Endothelial cell of umbilical vein (primary cell): ENCODE data around the gene ZNF598. TPM values are rescaled to one million over a fixed set of nuclear protein-coding genes. Genes with fewer than 3 reads are reported as not detected.

Experiments used
- BruUV-seq: library from RNA; stranded (reverse); fragments of 400-500 nt; replicated peaks from 2 replicates; lab custom pipeline; 2021; lab: Mats Ljungman, UMichigan
- CTCF ChIA-PET: fragments of 300-600, 350-600 bp; sonication (Branson Sonifier 250); formaldehyde crosslinking; loops from one replicate; lab custom pipeline; 2021; ENCODE audit warnings: antibody characterized with exemption, inconsistent platforms; lab: Charles Lee
- POLR2A ChIA-PET: fragments of 300-600, 350-600 bp; sonication (Branson Sonifier 250); formaldehyde crosslinking; loops from one replicate; lab custom pipeline; 2021; ENCODE audit warnings: antibody characterized with exemption, inconsistent platforms; lab: Charles Lee
- DNase-seq: peaks from one replicate; pipeline ENCODE4 v3.0.0-alpha.2; 2011; ENCODE audit warnings: low read depth, low spot score
- FAIRE-seq: peaks from 2 replicates; lab custom pipeline; 2011; peaks lifted over from hg19 to GRCh38; lab: Jason Lieb, UNC
- H2AFZ ChIP-seq: 2 replicates; pipeline ENCODE4 v1.6.0; 2012; ENCODE audit warnings: low read depth, low read length, control low read depth, inconsistent platforms
- H3K27ac ChIP-seq: 2 replicates; pipeline ENCODE4 v1.5.1; 2011; ENCODE audit warnings: low read depth, mild to moderate bottlenecking, control low read depth, low read length, moderate library complexity; ENCODE audit not compliant: insufficient read depth
- H3K27me3 ChIP-seq, 2 experiments: 2 replicates each; pipeline versions ENCODE4 v1.6.0 to v1.6.1; 2011; ENCODE audit warnings: low read length in 2 of 2, mixed read lengths in 1 of 2; ENCODE audit not compliant: control insufficient read depth in 2 of 2, insufficient read depth in 2 of 2
- H3K36me3 ChIP-seq, 2 experiments: 2 replicates in 1 of 2; 3 replicates in 1 of 2; pipeline ENCODE4 v1.5.1; 2011; ENCODE audit warnings: low read length in 2 of 2, mild to moderate bottlenecking in 1 of 2, moderate library complexity in 1 of 2; ENCODE audit not compliant: control insufficient read depth in 2 of 2, insufficient read depth in 2 of 2; ENCODE audit errors: extremely low read depth in 1 of 2
- H3K4me1 ChIP-seq: 3 replicates; pipeline ENCODE4 v1.5.1; 2011; ENCODE audit warnings: mild to moderate bottlenecking, low read length; ENCODE audit not compliant: control insufficient read depth, insufficient read depth; ENCODE audit errors: extremely low read depth
- H3K4me2 ChIP-seq: 2 replicates; pipeline ENCODE4 v1.6.1; 2011; ENCODE audit warnings: low read length, control low read depth, mixed read lengths; ENCODE audit not compliant: insufficient read depth
- H3K4me3 ChIP-seq, 3 experiments: fragments of 200-600 bp in 1 of 3; sonication (generic), shearing (Covaris generic) in 1 of 3; replicated peaks in 1 of 3; 2 replicates each; pipeline ENCODE4 v1.5.1; 2011 to 2016; ENCODE audit warnings: control low read depth in 3 of 3, low read length in 3 of 3, mild to moderate bottlenecking in 2 of 3, inconsistent platforms in 1 of 3, low read depth in 1 of 3, moderate library complexity in 1 of 3; ENCODE audit not compliant: insufficient read depth in 1 of 3
- H3K79me2 ChIP-seq: 2 replicates; pipeline ENCODE4 v1.6.0; 2012; ENCODE audit warnings: low read length, inconsistent platforms; ENCODE audit not compliant: control insufficient read depth, insufficient read depth
- H3K9ac ChIP-seq: replicated peaks from 2 replicates; pipeline ENCODE3; 2011; ENCODE audit warnings: low read length, control low read depth; ENCODE audit not compliant: insufficient read depth; ENCODE audit errors: extremely low read depth
- H3K9me1 ChIP-seq: replicated peaks from 3 replicates; pipeline ENCODE4 v1.6.0; 2011; ENCODE audit warnings: mild to moderate bottlenecking, low read length; ENCODE audit not compliant: control insufficient read depth, insufficient read depth; ENCODE audit errors: extremely low read depth
- H3K9me3 ChIP-seq: replicated peaks from 2 replicates; pipeline ENCODE4 v1.5.1; 2012; ENCODE audit warnings: low read length, inconsistent platforms; ENCODE audit not compliant: control insufficient read depth, insufficient read depth
- H4K20me1 ChIP-seq: replicated peaks from 2 replicates; pipeline ENCODE3; 2011; ENCODE audit warnings: mild to moderate bottlenecking, low read length; ENCODE audit not compliant: control insufficient read depth, insufficient read depth; ENCODE audit errors: extremely low read depth
- CTCF ChIP-seq, 2 donors: IDR thresholded peaks; 1 replicate in 1 of 2; 2 replicates in 1 of 2; pipeline ENCODE4 v1.5.1; 2011; ENCODE audit warnings: low read length in 2 of 2, mild to moderate bottlenecking in 2 of 2, moderate library complexity in 2 of 2, control low read depth in 1 of 2, inconsistent platforms in 1 of 2, low read depth in 1 of 2; ENCODE audit not compliant: insufficient read depth in 1 of 2; ENCODE audit errors: extremely low read depth in 1 of 2
- EZH2 ChIP-seq: IDR thresholded peaks from 2 replicates; pipeline ENCODE4 v1.6.1; 2012; ENCODE audit warnings: borderline replicate concordance, low read depth, mild to moderate bottlenecking, moderate library complexity, low read length, inconsistent platforms; ENCODE audit not compliant: severe bottlenecking
- FOS ChIP-seq: IDR thresholded peaks from 2 replicates; pipeline ENCODE4 v1.6.1; 2011; ENCODE audit warnings: mild to moderate bottlenecking, low read length, moderate library complexity, borderline replicate concordance; ENCODE audit not compliant: insufficient read depth
- GATA2 ChIP-seq: IDR thresholded peaks from 2 replicates; pipeline ENCODE4 v1.7.0; 2011; ENCODE audit warnings: low read depth, mild to moderate bottlenecking, moderate library complexity, mixed read lengths, low read length; ENCODE audit not compliant: insufficient read length, insufficient read depth
- JUN ChIP-seq: IDR thresholded peaks from 2 replicates; pipeline ENCODE4 v1.6.1; 2011; ENCODE audit warnings: borderline replicate concordance, low read depth; ENCODE audit not compliant: insufficient read length, insufficient read depth
- MAX ChIP-seq: IDR thresholded peaks from 2 replicates; pipeline ENCODE4 v1.6.1; 2011; ENCODE audit not compliant: insufficient read depth, insufficient read length
- MYC ChIP-seq: IDR thresholded peaks from one replicate; pipeline ENCODE4 v1.6.1; 2011; ENCODE audit warnings: mild to moderate bottlenecking, low read depth, low read length
- POLR2A ChIP-seq: IDR thresholded peaks from 2 replicates; pipeline ENCODE4 v1.6.1; 2012; ENCODE audit warnings: low read depth, mild to moderate bottlenecking, control low read depth, low read length
- POLR2AphosphoS5 ChIP-seq: IDR thresholded peaks from 2 replicates; pipeline ENCODE4 v1.6.1; 2012; ENCODE audit warnings: low read depth, mild to moderate bottlenecking, control low read depth, low read length, moderate library complexity; ENCODE audit not compliant: insufficient read depth
- dilution Hi-C: fragments of 300-500 bp; cut with MboI; formaldehyde crosslinking; loops from one replicate; pipeline ENCODE4 v1.15.0; 2019; ENCODE audit warnings: low sequenced_read_pairs; ENCODE audit not compliant: extremely low pct_ligation_motif_present
- intact Hi-C: fragments of 100-400 bp; cut with micrococcal nuclease; formaldehyde crosslinking; loops from one replicate; pipeline ENCODE4 v1.10.0; 2022
- polyA plus RNA-seq, 4 experiments: library from polyadenylated mRNA; depleted of rRNA in 3 of 4; stranded (reverse) in 3 of 4; unstranded in 1 of 4; fragments of >200 nt; gene quantifications; 2 replicates each; pipeline versions ENCODE4 v1.2.1 to v1.2.3, GENCODE V29; 2011 to 2012; ENCODE audit warnings: missing spikeins in 1 of 4
- total RNA-seq: library from RNA; stranded (reverse); gene quantifications from 2 replicates; pipeline ENCODE4 v1.2.3, GENCODE V29; 2021

ZNF598 gene
- total and polyA plus RNA-seq, 2 donors (not counting 3 experiments of a cell fraction or from before 2014, with no cell fraction given): 43.3 to 67.0 TPM

- H2AFZ ChIP-seq: no peak overlapping the region
- no peak overlapping the region for H3K4me2 ChIP-seq
- peaks cover 57% of the 10 kb centered on the region for H3K79me2 ChIP-seq
- no peaks in the 10 kb centered on the region for H3K9me3 ChIP-seq
- no peak overlapping the region for H3K27ac ChIP-seq
- intact Hi-C loops (no loop called here), dilution Hi-C loops (no loop called here)
- no TSS peak for BruUV-seq
- no peak overlapping the region for H3K9ac ChIP-seq
- H3K4me1 ChIP-seq: peaks cover 38% of the 10 kb centered on the region
- DNase-seq (no peak), FAIRE-seq (no peak)
- H4K20me1 ChIP-seq: no peaks in the 10 kb centered on the region
- peaks cover 0 to 45% of the 10 kb centered on the region in 2 experiments for H3K36me3 ChIP-seq
- CTCF ChIA-PET: interaction anchor here (0.7 to 4.0 kb wide), 17 partner anchors 11 to 248 kb away, joined by 3 to 85 read pairs (median 5); partner anchors contain the start of genes ECI1, GFER, NTHL1 and TRAF7
- POLR2A ChIA-PET: interaction anchor here (1.9 kb wide), 1 partner anchor 152 kb away, joined by 21 read pairs; the partner anchor contains the start of gene TRAF7
- H3K9me1 ChIP-seq: no peaks in the 10 kb centered on the region
- no peaks in the 10 kb centered on the region for H3K27me3 ChIP-seq
- no peak overlapping the region for H3K4me3 ChIP-seq
- TF ChIP-seq POLR2A: no peak
Measured at GRCh38 chr16:2003231-2003826, 6.3 kb downstream of the ZNF598 start.

- no peaks in the 10 kb centered on the region for H3K9me1 ChIP-seq
- peaks cover 0 to 50% of the 10 kb centered on the region in 2 experiments for H3K36me3 ChIP-seq
- FAIRE-seq (no peak), DNase-seq (no peak)
- CTCF ChIA-PET: interaction anchor here (0.6 to 4.0 kb wide), 7 partner anchors 10 to 153 kb away, joined by 3 to 85 read pairs (median 9); partner anchors contain the start of genes GFER and TRAF7
- H3K79me2 ChIP-seq: peaks cover 50% of the 10 kb centered on the region
- POLR2A ChIA-PET: interaction anchor here (1.9 kb wide), 1 partner anchor 152 kb away, joined by 21 read pairs; the partner anchor contains the start of gene TRAF7
- no peaks in the 10 kb centered on the region for H3K27me3 ChIP-seq
- no peaks in the 10 kb centered on the region for H4K20me1 ChIP-seq
- TF ChIP-seq POLR2A: no peak
- no peak for TF ChIP-seq FOS
- no peak for TF ChIP-seq POLR2AphosphoS5
- TF ChIP-seq MAX: no peak
- TF ChIP-seq GATA2: no peak
- TF ChIP-seq JUN: no peak
- no peak for TF ChIP-seq CTCF (IDR thresholded peaks at IDR 0.05; ENCODE audit: extremely low read depth in 1 of 2, insufficient read depth in 1 of 2, low read depth in 1 of 2, low read length in 2 of 2)
- no peak for TF ChIP-seq EZH2
- no peak for TF ChIP-seq MYC
- no TSS peak for BruUV-seq
- peaks cover 31% of the 10 kb centered on the region for H3K4me1 ChIP-seq
- no peak overlapping the region for H3K4me2 ChIP-seq
- no peak overlapping the region for H3K27ac ChIP-seq
- no peak overlapping the region for H3K9ac ChIP-seq
- no peak overlapping the region for H3K4me3 ChIP-seq
- intact Hi-C loops: no loop called here
- dilution Hi-C loops: no loop called here
- H3K9me3 ChIP-seq: no peaks in the 10 kb centered on the region
- no peak overlapping the region for H2AFZ ChIP-seq
Measured at GRCh38 chr16:2002406-2003230, 7.0 kb downstream of the ZNF598 start.
